ENCODE results near the gene VPS25.

GRCh38 chr17:42780851-42781638 lies 7.8 kb downstream of the VPS25 start:
- TF ChIP-seq POLR2AphosphoS5 (IDR thresholded peaks at IDR 0.05) (no peak), CTCF (IDR thresholded peaks at IDR 0.05) (no peak), POLR2A (IDR thresholded peaks at IDR 0.05) (no peak)
